Uterus (tissue), 2 donors: ENCODE data around the gene TTLL8.

ENCODE experiments used
- POLR2A ChIP-seq, 2 donors: fragments of 450-650 bp; IDR thresholded peaks; one replicate each; pipeline ENCODE4 v1.6.1; 2016; ENCODE audit warnings: antibody characterized with exemption in 2 of 2, mild to moderate bottlenecking in 1 of 2, moderate library complexity in 1 of 2
- TF ChIP-seq, protein P1 (sequence below), 4 experiments: fragments of 200-600 bp in 2 of 4; fragments of 450-650 bp in 2 of 4; sonication (generic) in 2 of 4; IDR thresholded peaks; one replicate each; pipeline ENCODE4 v1.5.1; 2016 to 2019; ENCODE audit warnings: antibody characterized with exemption in 4 of 4, mild to moderate bottlenecking in 2 of 4, moderate library complexity in 1 of 4

DNA sequence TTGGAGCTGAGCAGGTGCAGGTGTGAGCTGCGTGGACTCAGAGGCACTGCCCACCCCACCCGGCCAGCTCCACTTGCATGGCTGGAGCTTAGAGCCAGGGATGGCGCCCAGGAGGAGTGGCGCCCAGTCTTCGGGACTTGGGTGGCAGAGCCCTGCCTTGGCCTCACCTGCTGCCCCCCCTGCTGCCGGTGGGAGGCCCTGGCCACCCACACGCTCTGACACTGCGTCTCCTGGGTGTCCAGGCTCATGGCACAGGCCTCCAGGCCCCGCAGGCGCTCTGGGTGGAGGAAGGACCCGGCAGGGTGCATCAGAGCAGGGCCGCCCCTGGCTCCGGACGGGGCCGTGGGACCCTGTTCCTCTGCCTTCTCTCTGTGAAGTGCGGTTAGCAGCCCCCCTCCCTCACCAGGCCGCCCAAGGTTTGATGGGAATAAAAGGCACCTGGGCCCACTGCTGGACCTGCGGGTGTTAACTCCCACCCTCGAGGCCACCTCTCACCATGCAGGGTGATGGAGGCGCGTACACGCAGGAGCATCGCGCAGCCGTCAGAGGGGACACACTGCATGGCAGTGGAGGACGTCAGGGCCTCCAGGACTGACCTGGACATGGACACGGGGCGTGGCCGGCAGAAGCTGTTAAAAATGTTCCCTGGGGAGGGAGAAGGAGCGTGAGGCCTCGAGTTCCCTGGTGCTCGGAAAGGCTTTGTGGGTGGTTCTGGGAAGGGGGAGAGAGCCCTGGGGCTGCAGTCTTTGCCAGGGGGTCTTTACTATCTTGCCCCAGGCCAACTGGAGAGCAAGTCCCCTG lies 57.3 kb downstream of the TTLL8 start:
- TF ChIP-seq POLR2A (IDR thresholded peaks at IDR 0.05): no peak
- TF ChIP-seq, protein P1, sequence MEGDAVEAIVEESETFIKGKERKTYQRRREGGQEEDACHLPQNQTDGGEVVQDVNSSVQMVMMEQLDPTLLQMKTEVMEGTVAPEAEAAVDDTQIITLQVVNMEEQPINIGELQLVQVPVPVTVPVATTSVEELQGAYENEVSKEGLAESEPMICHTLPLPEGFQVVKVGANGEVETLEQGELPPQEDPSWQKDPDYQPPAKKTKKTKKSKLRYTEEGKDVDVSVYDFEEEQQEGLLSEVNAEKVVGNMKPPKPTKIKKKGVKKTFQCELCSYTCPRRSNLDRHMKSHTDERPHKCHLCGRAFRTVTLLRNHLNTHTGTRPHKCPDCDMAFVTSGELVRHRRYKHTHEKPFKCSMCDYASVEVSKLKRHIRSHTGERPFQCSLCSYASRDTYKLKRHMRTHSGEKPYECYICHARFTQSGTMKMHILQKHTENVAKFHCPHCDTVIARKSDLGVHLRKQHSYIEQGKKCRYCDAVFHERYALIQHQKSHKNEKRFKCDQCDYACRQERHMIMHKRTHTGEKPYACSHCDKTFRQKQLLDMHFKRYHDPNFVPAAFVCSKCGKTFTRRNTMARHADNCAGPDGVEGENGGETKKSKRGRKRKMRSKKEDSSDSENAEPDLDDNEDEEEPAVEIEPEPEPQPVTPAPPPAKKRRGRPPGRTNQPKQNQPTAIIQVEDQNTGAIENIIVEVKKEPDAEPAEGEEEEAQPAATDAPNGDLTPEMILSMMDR (IDR thresholded peaks at IDR 0.05): no peak
